ENCODE measurements around the gene SLC5A11.

Gene SLC5A11

GRCh38 chr16:24918641-24919040 is 72.9 kb downstream of the SLC5A11 start:
- DNase-seq = no peak

GRCh38 chr16:24919536-24919935 is 73.8 kb downstream of the SLC5A11 start:
- DNase-seq = no peak

GRCh38 chr16:24920568-24920967 is 74.8 kb downstream of the SLC5A11 start:
- no peak for DNase-seq

- no peak for DNase-seq
These were observed 75.5 kb downstream of the SLC5A11 start for GRCh38 chr16:24921229-24921628.

- DNase-seq = no peak
These were observed 79.4 kb downstream of the SLC5A11 start for GRCh38 chr16:24925163-24925562.

GRCh38 chr16:24929409-24929808 is 83.6 kb downstream of the SLC5A11 start:
- no peak for DNase-seq

- no peak for DNase-seq
These were observed 84.7 kb downstream of the SLC5A11 start for GRCh38 chr16:24930440-24930839.

- no peak for DNase-seq
These were observed 85.3 kb downstream of the SLC5A11 start for GRCh38 chr16:24931091-24931490.

GRCh38 chr16:24935336-24935735 is 89.6 kb downstream of the SLC5A11 start:
- no peak for DNase-seq

GRCh38 chr16:24936151-24936550 is 90.4 kb downstream of the SLC5A11 start:
- no peak for DNase-seq

- no peak for DNase-seq
These were observed 93.5 kb downstream of the SLC5A11 start for GRCh38 chr16:24939224-24939623.

- no peak for DNase-seq
These were observed 94.0 kb downstream of the SLC5A11 start for GRCh38 chr16:24939738-24940137.

- DNase-seq = no peak
These were observed 97.7 kb downstream of the SLC5A11 start for GRCh38 chr16:24943471-24943870.

GRCh38 chr16:24944206-24944605 is 98.4 kb downstream of the SLC5A11 start:
- DNase-seq = no peak

- DNase-seq = no peak
These were observed 100.4 kb downstream of the SLC5A11 start for GRCh38 chr16:24946155-24946554.

- DNase-seq = no peak
These were observed 104.5 kb downstream of the SLC5A11 start for GRCh38 chr16:24950275-24950674.

GRCh38 chr16:24953306-24953705 is 107.5 kb downstream of the SLC5A11 start:
- DNase-seq = no peak

GRCh38 chr16:24953721-24954120 is 108.0 kb downstream of the SLC5A11 start:
- no peak for DNase-seq

- no peak for DNase-seq
These were observed 108.4 kb downstream of the SLC5A11 start for GRCh38 chr16:24954137-24954536.

GRCh38 chr16:24955975-24956731 is 110.4 kb downstream of the SLC5A11 start:
- DNase-seq = no peak

GRCh38 chr16:24957887-24958286 is 112.1 kb downstream of the SLC5A11 start:
- no peak for DNase-seq

All from right hindlimb (tissue), 1 donor.